Stimulated activated naive CD8-positive, alpha-beta T cell treated with anti-CD3 and anti-CD28 coated beads, Interleukin-15, Interleukin-2, amounts not matched to agents 100 ng/mL and 50 ng/mL, for 24 hours (primary cell): ENCODE results near the gene ZNF641.
"Not testable (repeated sequence)": the region's sequence is repeated elsewhere in the genome, so short reads cannot be mapped to it uniquely, and the experiment has no call there.

ENCODE experiments used
- H3K27ac Mint-ChIP-seq: one replicate; pipeline ENCODE4 v1.8.0; 2021; ENCODE audit warnings: mild to moderate bottlenecking, mixed read lengths
- H3K27me3 Mint-ChIP-seq: one replicate; pipeline ENCODE4 v1.8.0; 2021; ENCODE audit warnings: mixed read lengths
- H3K36me3 Mint-ChIP-seq: one replicate; pipeline ENCODE4 v1.8.0; 2021; ENCODE audit warnings: low read depth, mixed read lengths
- H3K4me1 Mint-ChIP-seq: one replicate; pipeline ENCODE4 v1.8.0; 2021; ENCODE audit warnings: low read depth, mixed read lengths
- H3K4me3 Mint-ChIP-seq: one replicate; pipeline ENCODE4 v1.8.0; 2021; ENCODE audit warnings: mild to moderate bottlenecking, mixed read lengths
- H3K9me3 Mint-ChIP-seq: one replicate; pipeline ENCODE4 v1.8.0; 2021; ENCODE audit warnings: mixed read lengths

Gene ZNF641

DNA sequence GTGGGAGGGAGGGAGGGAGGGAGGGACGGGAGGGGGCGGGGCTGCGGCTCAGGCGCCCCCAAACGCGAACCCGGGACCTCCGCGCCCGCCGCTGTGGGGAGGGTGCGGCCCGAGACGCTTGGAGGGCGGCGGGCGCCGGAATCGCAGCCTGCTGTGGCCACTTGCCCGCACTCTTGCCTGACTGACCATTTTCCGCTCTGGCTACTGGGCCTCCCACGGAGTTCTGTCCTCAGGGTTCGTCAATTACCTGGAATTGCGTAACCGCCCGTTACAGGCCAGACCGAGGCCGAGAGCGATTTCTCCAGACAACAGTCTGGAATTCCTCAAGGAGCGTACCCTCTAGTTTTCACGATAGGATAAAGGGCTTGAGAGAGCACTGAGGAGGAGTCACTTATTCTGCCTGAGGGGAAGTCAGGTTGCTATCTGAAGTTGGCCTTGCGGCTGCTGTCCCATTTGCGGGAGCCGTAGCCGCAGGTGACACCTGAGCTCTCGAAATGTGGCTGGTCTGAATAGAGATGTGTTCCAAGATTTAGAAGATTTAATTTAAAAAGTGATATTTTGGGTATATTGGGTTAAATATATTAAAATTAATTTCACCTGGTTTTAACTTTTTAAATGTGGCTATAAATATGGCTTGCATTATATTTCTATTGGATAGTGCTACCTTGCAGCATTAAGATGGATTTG, 446 bp upstream of the ZNF641 start:
- Mint-ChIP-seq H3K4me3 (peak overlapping the region; percentile 78), H3K27me3 (no peaks in the 10 kb centered on the region), H3K4me1 (peaks cover 21% of the 10 kb centered on the region), H3K27ac (peak overlapping the region; percentile 49), H3K36me3 (peaks cover 21% of the 10 kb centered on the region), H3K9me3 (no peaks in the 10 kb centered on the region)

DNA sequence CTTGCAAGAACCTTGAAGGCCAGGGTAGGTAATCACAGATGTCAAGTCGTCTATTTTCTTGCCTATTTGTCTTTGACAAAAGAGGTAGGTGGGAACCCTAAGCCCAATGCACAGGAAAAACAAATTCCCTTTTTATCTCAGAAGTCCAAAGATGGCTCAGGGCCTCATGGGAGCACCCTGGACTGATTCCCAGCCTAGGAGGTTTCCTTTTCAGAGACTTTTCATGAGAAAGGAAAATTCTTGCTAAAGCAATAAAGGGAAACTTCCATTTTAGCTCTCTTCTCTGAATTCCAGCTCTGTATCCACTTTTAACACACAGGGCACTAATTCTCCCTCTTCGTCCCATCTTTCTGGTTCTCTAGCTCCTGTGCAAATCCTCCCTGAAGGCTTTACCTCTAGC, 1.2 kb downstream of the ZNF641 start:
- peak overlapping the region; percentile 91 for H3K4me3 Mint-ChIP-seq
- no peak overlapping the region for H3K27ac Mint-ChIP-seq
- H3K4me1 Mint-ChIP-seq = peaks cover 31% of the 10 kb centered on the region
- no peaks in the 10 kb centered on the region for H3K9me3 Mint-ChIP-seq
- H3K27me3 Mint-ChIP-seq = no peaks in the 10 kb centered on the region
- H3K36me3 Mint-ChIP-seq = peaks cover 37% of the 10 kb centered on the region

DNA sequence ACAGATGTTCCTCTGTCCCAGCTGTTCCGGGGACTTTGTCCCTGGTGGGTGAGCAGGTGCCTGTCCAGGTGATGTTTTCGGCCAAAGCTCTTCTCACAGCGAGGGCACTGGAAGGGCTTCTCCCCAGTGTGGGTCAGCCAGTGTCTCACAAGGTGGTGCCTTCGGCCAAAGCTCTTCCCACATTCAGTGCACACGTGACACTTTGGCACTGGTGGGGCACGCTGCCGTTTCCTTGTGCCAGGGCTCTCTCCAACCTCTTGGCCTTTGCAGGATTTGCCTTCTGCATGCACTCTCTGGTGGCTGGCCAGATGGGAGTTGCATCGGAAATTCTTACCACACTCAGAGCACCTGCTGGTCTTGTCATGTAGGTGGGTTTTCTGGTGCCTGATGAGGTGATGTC, 7.7 kb downstream of the ZNF641 start:
- Mint-ChIP-seq H3K27me3 (no peaks in the 10 kb centered on the region), H3K9me3 (peaks cover under 1% of the 10 kb centered on the region), H3K4me3 (no peak overlapping the region), H3K4me1 (peaks cover 14% of the 10 kb centered on the region), H3K27ac (no peak overlapping the region), H3K36me3 (peaks cover 76% of the 10 kb centered on the region)

DNA sequence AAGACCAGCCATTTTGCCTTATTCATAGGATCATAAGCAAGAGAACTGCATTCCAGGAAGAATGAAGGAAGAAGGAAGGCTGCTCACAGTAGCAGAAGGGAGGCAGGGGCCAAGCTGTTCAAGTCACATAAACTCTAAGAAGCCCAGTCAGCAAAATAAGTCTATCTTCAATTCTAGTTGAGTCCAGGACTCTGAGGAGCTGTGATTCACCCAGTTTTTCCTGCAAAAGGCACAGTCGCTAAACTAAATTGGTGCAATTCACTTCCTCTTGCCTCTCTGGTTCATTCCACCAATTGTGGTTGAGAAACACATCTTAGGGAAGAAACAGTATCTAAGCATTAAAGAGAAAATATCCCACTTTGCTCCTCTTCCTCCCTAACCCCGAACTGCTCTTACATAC, 9.8 kb downstream of the ZNF641 start:
- peaks cover 60% of the 10 kb centered on the region for H3K36me3 Mint-ChIP-seq
- no peaks in the 10 kb centered on the region for H3K27me3 Mint-ChIP-seq
- H3K9me3 Mint-ChIP-seq = peaks cover 5% of the 10 kb centered on the region
- peaks cover 8% of the 10 kb centered on the region for H3K4me1 Mint-ChIP-seq
- no peak overlapping the region for H3K4me3 Mint-ChIP-seq
- H3K27ac Mint-ChIP-seq = no peak overlapping the region

DNA sequence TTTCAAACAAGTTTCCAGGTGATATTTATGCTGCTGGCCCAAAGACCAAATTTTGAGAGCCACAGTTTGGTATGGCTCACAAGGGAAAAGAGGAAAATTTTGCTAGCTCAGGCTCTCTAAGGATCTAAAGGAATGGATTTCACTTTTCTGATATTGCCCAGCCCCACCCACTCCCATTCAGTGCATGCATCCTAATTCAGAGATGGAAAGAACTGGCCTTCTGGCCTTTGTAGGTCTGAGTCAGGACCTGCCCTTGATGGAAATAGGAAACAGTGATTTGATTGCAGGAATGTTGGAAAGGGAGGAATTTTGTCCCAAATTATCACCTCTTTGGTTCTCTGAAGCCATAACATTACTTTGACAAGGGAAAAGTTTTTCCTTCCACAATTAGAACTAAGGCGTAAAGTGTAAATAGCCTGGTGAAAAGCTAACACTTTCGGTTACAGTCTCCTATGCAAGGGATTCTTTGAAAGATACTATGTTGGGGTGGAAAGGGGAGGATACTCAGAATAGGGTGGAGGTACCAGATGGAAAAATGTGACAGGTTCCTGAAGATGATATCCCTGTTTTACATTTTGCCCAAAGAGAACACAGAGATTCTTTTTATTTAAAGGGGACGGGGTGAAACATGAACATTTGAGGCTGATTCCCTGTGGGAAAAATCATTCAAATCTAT, 11.1 kb downstream of the ZNF641 start:
- Mint-ChIP-seq H3K27ac (no peak overlapping the region), H3K4me1 (peaks cover 9% of the 10 kb centered on the region), H3K27me3 (no peaks in the 10 kb centered on the region), H3K4me3 (no peak overlapping the region), H3K36me3 (peaks cover 47% of the 10 kb centered on the region), H3K9me3 (peaks cover 5% of the 10 kb centered on the region)

DNA sequence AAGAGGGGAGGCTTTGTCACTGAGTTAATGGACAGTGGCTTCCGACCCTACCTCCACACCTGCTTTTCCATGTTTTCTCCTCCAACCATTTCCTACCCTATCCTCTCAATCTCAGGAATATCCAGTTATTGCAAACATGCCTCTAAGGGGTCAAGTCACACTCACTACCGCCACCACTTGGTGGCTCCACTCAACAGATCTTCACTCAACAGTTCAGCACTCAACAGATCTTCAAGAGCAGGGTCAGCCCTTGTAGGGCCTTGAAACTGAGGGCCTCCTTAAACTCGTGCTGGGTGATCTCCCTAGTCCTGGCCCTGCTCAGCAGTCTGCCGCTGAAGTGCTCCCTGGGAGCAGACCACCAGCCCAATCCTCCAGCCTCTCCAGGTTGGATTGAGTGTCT, 14.2 kb downstream of the ZNF641 start:
- H3K27ac Mint-ChIP-seq = no peak overlapping the region
- H3K27me3 Mint-ChIP-seq = no peaks in the 10 kb centered on the region
- peaks cover 5% of the 10 kb centered on the region for H3K9me3 Mint-ChIP-seq
- H3K4me3 Mint-ChIP-seq = no peak overlapping the region
- peaks cover 18% of the 10 kb centered on the region for H3K36me3 Mint-ChIP-seq
- peaks cover 12% of the 10 kb centered on the region for H3K4me1 Mint-ChIP-seq

DNA sequence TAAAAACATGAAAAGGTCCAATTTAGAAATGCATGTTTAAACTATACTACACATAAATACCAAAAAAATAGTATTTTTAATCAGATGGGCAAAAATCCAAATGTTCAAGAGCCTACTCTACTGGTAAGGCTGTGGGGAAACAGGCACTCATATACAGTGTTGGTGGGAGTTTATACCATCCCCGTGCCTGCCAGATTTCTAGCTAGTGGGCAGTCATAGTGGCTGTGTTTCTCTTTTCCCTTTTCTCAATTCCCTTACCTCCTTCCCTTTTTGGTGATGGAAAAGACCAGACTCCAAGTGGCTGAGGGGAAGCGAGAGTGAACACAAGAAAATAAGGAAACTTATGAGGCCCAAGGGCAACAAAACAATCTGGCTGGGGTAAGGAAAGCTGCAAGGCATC, 14.7 kb downstream of the ZNF641 start:
- Mint-ChIP-seq H3K4me1 (peaks cover 12% of the 10 kb centered on the region), H3K36me3 (peaks cover 16% of the 10 kb centered on the region), H3K4me3 (no peak overlapping the region), H3K27me3 (no peaks in the 10 kb centered on the region), H3K27ac (no peak overlapping the region), H3K9me3 (peaks cover 5% of the 10 kb centered on the region)

DNA sequence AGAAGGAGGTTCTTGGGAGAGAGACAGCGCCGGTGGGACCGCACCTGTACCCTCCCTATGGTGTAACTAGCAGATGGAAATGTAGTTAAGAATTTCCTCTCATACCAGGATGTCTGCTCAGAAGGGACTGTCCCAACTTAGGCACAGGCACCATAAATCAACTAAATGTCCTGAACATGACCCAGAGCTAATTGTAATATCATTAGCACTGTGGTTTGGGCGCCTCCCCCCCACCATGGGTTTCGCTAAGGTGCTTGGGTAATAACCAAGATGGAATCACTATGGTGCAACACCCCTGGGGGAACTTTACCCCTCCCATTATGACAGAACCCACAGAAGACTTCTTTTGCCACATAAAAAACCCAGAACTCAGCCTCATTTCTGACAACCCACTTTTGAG, 15.9 kb downstream of the ZNF641 start:
- H3K27ac Mint-ChIP-seq = no peak overlapping the region
- peaks cover 12% of the 10 kb centered on the region for H3K4me1 Mint-ChIP-seq
- no peak overlapping the region for H3K4me3 Mint-ChIP-seq
- peaks cover 3% of the 10 kb centered on the region for H3K36me3 Mint-ChIP-seq
- peaks cover 5% of the 10 kb centered on the region for H3K9me3 Mint-ChIP-seq
- H3K27me3 Mint-ChIP-seq = no peaks in the 10 kb centered on the region

DNA sequence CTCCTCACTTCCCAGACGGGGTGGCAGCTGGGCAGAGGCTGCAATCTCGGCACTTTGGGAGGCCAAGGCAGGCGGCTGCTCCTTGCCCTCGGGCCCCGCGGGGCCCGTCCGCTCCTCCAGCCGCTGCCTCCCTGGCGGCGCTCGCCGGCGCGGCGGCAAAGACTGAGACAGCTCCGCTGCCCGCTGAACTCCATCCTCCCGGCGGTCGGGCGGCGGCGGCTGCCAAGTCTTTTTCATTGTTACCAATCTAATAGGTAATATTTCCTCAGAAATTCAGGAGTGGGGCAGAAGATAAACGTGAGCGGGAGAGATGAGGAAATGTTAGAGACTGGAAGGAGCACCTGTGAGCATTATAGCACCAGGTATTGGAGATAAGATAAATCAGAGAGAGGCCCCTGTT, 17.0 kb downstream of the ZNF641 start:
- peaks cover 12% of the 10 kb centered on the region for H3K4me1 Mint-ChIP-seq
- H3K4me3 Mint-ChIP-seq, H3K27ac Mint-ChIP-seq, H3K36me3 Mint-ChIP-seq, H3K9me3 Mint-ChIP-seq, H3K27me3 Mint-ChIP-seq: not testable (repeated sequence)

DNA sequence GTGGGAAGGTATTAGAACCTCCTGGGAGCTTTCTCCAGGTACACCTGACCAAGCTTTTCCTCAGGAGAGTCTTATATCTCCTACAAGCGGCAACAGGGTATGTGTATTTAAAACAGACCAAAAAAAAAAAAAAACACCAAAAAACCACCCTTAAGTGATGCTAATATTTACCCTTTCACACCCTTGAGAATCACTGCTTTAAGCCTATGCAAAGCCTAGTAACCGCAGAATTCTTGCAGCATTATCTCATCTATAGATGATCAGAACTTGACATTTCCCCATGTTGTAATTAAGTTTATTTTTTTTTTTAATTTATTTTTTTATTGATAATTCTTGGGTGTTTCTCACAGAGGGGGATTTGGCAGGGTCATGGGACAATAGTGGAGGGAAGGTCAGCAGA, 19.3 kb downstream of the ZNF641 start:
- Mint-ChIP-seq H3K27me3 (no peaks in the 10 kb centered on the region), H3K4me1 (peaks cover 12% of the 10 kb centered on the region), H3K9me3 (no peaks in the 10 kb centered on the region), H3K4me3 (no peak overlapping the region), H3K27ac (no peak overlapping the region), H3K36me3 (no peaks in the 10 kb centered on the region)

DNA sequence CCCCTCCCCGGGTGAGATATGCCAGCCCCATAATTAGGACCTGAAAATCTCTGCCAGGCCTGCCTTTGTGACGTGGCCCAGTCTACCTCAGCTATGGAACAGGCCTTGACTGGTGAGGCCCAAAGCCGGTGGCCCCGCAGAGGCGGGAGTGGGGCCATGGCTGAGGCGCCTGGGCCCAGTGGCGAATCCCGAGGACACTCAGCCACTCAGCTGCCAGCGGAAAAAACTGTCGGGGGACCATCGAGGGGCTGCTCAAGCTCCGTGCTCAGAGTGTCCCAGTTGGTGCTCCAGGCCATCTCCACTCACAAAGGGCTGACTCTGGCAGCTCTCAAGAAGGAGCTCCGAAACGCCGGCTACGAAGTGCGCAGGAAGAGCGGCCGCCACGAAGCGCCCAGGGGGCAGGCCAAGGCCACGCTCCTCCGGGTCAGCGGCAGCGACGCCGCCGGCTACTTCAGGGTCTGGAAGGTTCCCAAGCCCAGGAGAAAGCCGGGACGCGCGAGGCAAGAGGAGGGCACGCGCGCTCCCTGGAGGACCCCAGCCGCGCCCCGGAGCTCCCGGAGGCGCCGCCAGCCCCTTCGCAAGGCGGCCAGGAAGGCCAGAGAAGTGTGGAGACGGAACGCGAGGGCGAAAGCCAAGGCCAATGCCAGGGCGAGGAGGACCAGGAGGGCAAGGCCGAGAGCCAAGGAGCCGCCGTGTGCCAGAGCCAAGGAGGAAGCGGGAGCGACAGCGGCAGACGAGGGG, 21.4 kb downstream of the ZNF641 start:
- H3K36me3 Mint-ChIP-seq = no peaks in the 10 kb centered on the region
- no peak overlapping the region for H3K27ac Mint-ChIP-seq
- H3K9me3 Mint-ChIP-seq = no peaks in the 10 kb centered on the region
- no peak overlapping the region for H3K4me3 Mint-ChIP-seq
- H3K4me1 Mint-ChIP-seq = peaks cover under 1% of the 10 kb centered on the region
- peaks cover 5% of the 10 kb centered on the region for H3K27me3 Mint-ChIP-seq

DNA sequence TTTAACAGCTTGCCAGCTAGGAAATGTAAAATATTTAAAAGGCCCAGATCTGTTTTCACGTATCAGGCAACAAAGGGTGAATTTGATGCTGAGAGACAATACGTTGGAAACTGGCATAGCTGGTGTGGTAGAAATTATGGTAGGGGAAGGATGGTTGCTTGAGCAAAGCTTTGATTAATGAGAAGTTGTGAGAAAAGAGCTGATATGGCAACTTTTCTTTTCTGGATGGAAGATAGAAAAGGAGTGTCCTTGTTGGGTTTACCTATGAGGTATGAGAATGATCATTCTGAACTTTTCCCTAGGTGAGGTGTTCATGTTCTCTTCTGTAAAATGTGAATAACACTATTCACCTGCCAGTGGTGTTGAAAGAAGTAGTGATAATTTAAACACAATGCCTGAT, 34.2 kb downstream of the ZNF641 start:
- H3K9me3 Mint-ChIP-seq = peaks cover 3% of the 10 kb centered on the region
- no peaks in the 10 kb centered on the region for H3K36me3 Mint-ChIP-seq
- H3K4me3 Mint-ChIP-seq = no peak overlapping the region
- no peaks in the 10 kb centered on the region for H3K4me1 Mint-ChIP-seq
- H3K27ac Mint-ChIP-seq = no peak overlapping the region
- H3K27me3 Mint-ChIP-seq = no peaks in the 10 kb centered on the region

DNA sequence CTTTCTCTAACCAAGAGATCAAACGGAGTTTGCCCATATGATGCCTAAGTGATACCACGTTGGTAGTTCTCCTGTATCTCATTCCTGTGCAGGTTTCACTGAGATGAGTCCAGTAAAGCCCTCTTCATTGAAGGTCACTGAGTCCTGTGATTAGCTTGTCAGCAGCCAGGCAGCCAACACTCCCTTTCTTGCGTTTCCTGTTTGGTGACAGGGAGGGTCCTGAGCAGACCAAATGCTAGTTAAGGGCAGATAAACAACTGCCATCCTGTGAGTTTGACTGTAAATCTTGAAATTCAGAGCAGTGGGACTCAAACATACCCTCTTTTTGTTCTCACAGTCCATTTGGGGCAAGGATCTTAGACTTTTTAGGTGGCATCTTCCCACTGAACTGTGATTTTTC, 39.4 kb downstream of the ZNF641 start:
- Mint-ChIP-seq H3K4me3 (no peak overlapping the region), H3K27me3 (no peaks in the 10 kb centered on the region), H3K4me1 (no peaks in the 10 kb centered on the region), H3K36me3 (no peaks in the 10 kb centered on the region), H3K9me3 (no peaks in the 10 kb centered on the region), H3K27ac (no peak overlapping the region)

DNA sequence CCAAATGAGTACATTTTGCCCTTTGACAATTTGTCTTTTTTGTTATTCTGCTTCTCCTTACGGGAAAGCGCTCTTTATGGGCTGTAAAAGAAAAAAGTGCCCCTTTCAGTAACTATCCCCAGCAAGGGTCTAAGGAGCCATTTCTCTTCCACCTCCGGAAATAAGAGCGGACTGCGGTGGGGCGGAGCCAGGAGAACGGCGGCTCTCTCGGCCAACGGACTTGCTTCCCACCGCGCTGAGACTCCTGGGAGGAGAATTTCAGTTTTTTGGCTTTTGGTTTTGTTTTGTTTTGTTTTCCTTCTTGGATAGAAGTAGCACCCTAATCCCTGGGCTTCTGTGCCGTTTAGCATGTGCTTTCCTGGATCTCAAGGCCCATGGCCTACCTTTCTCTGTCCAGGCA, 43.5 kb downstream of the ZNF641 start:
- Mint-ChIP-seq H3K9me3 (no peaks in the 10 kb centered on the region), H3K27me3 (no peaks in the 10 kb centered on the region), H3K4me3 (no peak overlapping the region), H3K36me3 (no peaks in the 10 kb centered on the region), H3K4me1 (no peaks in the 10 kb centered on the region), H3K27ac (no peak overlapping the region)

DNA sequence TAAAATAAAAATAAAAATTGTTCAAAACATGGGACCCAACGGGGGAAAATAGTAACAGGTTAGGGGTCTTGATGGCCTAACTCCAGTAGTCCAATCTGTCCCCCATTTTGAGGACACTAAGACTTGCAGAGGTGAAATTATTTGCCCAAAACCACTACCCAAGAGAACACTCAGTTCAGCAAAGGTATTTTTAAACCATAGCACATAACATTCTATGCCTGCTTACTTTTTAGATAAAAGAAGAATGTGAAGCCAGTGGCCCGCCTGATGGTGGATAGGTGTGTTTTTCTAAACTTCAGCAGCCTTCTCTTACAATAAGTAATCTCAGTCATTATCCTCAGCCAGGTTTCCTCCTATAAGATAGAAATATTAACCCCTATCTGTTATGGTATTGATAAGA, 45.5 kb downstream of the ZNF641 start:
- Mint-ChIP-seq H3K36me3 (no peaks in the 10 kb centered on the region), H3K27me3 (no peaks in the 10 kb centered on the region), H3K9me3 (no peaks in the 10 kb centered on the region), H3K4me3 (no peak overlapping the region), H3K27ac (no peak overlapping the region), H3K4me1 (no peaks in the 10 kb centered on the region)
